ENCODE data around the gene FAM107B.

DNA sequence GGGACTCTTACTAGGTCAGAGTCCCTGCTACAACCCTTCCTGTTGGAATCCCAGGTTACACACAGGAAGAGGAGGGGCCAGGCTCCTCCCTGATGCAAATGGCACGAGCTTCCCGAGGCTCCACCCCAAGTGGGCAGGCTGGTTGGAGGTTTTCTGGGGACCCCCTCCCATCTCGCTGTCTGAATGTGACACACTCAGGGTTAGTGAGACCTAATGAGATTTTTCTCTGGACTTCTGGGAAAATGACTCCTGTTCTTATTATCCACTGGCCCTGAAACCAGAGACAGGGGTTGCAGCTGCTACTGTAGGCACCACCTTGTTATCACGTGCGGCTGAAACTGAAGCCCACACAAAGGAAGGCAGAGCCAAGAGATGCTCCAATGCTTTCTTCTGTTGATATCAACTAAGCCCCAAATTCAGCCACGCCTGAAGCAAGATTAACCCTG is 103.3 kb downstream of the FAM107B start:
- TF ChIP-seq, protein P1, sequence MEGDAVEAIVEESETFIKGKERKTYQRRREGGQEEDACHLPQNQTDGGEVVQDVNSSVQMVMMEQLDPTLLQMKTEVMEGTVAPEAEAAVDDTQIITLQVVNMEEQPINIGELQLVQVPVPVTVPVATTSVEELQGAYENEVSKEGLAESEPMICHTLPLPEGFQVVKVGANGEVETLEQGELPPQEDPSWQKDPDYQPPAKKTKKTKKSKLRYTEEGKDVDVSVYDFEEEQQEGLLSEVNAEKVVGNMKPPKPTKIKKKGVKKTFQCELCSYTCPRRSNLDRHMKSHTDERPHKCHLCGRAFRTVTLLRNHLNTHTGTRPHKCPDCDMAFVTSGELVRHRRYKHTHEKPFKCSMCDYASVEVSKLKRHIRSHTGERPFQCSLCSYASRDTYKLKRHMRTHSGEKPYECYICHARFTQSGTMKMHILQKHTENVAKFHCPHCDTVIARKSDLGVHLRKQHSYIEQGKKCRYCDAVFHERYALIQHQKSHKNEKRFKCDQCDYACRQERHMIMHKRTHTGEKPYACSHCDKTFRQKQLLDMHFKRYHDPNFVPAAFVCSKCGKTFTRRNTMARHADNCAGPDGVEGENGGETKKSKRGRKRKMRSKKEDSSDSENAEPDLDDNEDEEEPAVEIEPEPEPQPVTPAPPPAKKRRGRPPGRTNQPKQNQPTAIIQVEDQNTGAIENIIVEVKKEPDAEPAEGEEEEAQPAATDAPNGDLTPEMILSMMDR (conservative IDR thresholded peaks at IDR 0.05; ENCODE audit: low read depth, low read length): no peak
- TF ChIP-seq RCOR1 (IDR thresholded peaks at IDR 0.05; ENCODE audit: insufficient replicate concordance, low read length): no peak
- TF ChIP-seq, protein P2, sequence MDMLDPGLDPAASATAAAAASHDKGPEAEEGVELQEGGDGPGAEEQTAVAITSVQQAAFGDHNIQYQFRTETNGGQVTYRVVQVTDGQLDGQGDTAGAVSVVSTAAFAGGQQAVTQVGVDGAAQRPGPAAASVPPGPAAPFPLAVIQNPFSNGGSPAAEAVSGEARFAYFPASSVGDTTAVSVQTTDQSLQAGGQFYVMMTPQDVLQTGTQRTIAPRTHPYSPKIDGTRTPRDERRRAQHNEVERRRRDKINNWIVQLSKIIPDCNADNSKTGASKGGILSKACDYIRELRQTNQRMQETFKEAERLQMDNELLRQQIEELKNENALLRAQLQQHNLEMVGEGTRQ (IDR thresholded peaks at IDR 0.05; ENCODE audit: low read depth, low read length): no peak
- TF ChIP-seq POLR2A (IDR thresholded peaks at IDR 0.05; ENCODE audit: low read depth, low read length): no peak
- TF ChIP-seq CHD1 (IDR thresholded peaks at IDR 0.05; ENCODE audit: low read depth, low read length): no peak
- TF ChIP-seq FOS (IDR thresholded peaks at IDR 0.05; ENCODE audit: low read depth, low read length): no peak
- no peak for TF ChIP-seq RAD21 (IDR thresholded peaks at IDR 0.05; ENCODE audit: low read length)
- no peak for TF ChIP-seq MXI1 (IDR thresholded peaks at IDR 0.05; ENCODE audit: borderline replicate concordance, low read depth, low read length)
- no peak for TF ChIP-seq MAZ (IDR thresholded peaks at IDR 0.05; ENCODE audit: borderline replicate concordance, low read depth, low read length)

Measured in IMR-90 (cell line).